ENCODE results near the gene RNF166. TPM values are rescaled to one million over a fixed set of nuclear protein-coding genes. Genes with fewer than 3 reads are reported as not detected.

RNF166 gene
- total and polyA plus RNA-seq, 2 of the 13 experiments (the other 11 are each of a cell fraction or from before 2014, with no cell fraction given): 21.4 to 23.0 TPM

DNA sequence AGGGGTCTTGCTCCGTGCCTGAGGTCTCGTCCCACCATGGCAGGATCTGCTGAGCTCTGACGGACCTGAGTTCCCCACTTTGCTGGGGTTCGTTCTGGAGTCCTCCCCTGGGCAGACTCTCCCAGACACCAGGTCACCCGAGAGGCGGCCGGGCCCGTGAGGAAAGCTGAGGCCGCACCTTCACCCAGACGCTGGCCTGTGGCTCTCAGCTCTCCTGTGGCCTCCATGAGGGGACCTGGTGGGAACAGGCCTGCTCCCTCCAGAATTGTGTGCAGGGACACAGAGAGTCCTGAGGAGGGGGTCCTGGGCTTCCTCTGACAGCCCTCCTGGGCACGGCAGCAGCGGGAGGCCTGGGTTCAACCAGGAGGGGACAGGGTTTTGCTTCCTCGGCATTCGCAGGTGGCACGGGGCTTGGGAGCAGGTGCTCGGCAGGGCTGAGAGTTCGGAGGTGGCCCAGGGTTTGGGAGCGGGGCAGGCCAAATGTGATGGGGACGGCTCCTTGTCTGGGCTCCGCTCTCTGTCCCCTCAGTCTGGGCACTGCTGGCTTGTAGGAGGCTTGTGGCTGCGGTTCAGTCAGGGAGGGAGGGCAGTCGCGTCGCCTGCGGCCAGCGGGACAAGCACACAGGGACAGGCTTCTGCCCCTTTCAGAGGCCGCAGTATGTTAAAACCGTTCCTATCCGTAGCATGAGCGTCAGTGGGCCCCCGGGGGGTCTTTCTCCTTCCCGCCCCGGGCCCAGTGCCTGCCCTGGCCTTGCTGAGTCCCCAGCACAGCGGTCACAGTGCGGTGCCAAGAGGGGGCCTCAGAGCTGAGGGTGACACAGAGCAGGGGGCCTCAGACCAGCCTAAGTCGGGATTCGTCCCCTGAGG lies 11.8 kb downstream of the RNF166 start:
- in situ Hi-C loops (cut with HindIII; ENCODE audit: extremely low pct_ligation_motif_present, low pct_unique_long_range_greater_than_20kb): no loop called here
- FAIRE-seq: no peak
- TF ChIP-seq, protein P1, sequence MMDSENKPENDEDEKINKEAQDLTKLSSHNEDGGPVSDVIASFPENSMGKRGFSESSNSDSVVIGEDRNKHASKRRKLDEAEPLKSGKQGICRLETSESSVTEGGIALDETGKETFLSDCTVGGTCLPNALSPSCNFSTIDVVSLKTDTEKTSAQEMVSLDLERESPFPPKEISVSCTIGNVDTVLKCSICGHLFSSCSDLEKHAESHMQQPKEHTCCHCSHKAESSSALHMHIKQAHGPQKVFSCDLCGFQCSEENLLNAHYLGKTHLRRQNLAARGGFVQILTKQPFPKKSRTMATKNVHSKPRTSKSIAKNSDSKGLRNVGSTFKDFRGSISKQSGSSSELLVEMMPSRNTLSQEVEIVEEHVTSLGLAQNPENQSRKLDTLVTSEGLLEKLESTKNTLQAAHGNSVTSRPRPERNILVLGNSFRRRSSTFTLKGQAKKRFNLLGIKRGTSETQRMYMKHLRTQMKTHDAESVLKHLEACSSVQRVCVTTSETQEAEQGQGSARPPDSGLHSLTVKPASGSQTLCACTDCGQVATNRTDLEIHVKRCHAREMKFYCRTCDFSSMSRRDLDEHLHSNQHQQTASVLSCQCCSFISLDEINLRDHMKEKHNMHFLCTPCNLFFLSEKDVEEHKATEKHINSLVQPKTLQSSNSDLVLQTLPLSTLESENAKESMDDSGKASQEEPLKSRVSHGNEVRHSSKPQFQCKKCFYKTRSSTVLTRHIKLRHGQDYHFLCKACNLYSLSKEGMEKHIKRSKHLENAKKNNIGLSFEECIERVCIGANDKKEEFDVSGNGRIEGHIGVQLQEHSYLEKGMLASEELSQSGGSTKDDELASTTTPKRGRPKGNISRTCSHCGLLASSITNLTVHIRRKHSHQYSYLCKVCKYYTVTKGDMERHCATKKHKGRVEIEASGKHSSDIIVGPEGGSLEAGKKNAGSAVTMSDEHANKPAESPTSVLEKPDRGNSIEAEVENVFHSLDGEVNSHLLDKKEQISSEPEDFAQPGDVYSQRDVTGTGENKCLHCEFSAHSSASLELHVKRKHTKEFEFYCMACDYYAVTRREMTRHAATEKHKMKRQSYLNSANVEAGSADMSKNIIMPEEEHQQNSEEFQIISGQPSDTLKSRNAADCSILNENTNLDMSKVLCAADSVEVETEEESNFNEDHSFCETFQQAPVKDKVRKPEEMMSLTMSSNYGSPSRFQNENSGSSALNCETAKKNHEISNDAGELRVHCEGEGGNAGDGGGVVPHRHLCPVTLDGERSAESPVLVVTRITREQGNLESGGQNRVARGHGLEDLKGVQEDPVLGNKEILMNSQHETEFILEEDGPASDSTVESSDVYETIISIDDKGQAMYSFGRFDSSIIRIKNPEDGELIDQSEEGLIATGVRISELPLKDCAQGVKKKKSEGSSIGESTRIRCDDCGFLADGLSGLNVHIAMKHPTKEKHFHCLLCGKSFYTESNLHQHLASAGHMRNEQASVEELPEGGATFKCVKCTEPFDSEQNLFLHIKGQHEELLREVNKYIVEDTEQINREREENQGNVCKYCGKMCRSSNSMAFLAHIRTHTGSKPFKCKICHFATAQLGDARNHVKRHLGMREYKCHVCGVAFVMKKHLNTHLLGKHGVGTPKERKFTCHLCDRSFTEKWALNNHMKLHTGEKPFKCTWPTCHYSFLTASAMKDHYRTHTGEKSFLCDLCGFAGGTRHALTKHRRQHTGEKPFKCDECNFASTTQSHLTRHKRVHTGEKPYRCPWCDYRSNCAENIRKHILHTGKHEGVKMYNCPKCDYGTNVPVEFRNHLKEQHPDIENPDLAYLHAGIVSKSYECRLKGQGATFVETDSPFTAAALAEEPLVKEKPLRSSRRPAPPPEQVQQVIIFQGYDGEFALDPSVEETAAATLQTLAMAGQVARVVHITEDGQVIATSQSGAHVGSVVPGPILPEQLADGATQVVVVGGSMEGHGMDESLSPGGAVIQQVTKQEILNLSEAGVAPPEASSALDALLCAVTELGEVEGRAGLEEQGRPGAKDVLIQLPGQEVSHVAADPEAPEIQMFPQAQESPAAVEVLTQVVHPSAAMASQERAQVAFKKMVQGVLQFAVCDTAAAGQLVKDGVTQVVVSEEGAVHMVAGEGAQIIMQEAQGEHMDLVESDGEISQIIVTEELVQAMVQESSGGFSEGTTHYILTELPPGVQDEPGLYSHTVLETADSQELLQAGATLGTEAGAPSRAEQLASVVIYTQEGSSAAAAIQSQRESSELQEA (CRISPR knock-in tag; IDR thresholded peaks at IDR 0.05; ENCODE audit: not compliant biosample characterization): peak; percentile 73
- TF ChIP-seq ELF4 (CRISPR knock-in tag; IDR thresholded peaks at IDR 0.05; ENCODE audit: borderline replicate concordance) (no peak), TMF1 (CRISPR knock-in tag; IDR thresholded peaks at IDR 0.05; ENCODE audit: low read depth) (0 out of 2 replicates have a peak, but pooled peaks have one; percentile 38), ZNF768 (CRISPR knock-in tag; IDR thresholded peaks at IDR 0.05) (peak; percentile 15; the same call in 1 of the 2 replicates), AGO1 (IDR thresholded peaks at IDR 0.05; ENCODE audit: low read depth, low read length, poor library complexity, severe bottlenecking) (peak; percentile 15), EP300 (IDR thresholded peaks at IDR 0.05; ENCODE audit: low read depth in 2 of 2, low read length in 2 of 2) (no peak), EP300 (CRISPR knock-in tag; IDR thresholded peaks at IDR 0.05; ENCODE audit: borderline replicate concordance) (no peak), MYC (CRISPR knock-in tag; IDR thresholded peaks at IDR 0.05; ENCODE audit: borderline replicate concordance) (0 out of 2 replicates have a peak, but pooled peaks have one; percentile 3)
- TF ChIP-seq, protein P2, sequence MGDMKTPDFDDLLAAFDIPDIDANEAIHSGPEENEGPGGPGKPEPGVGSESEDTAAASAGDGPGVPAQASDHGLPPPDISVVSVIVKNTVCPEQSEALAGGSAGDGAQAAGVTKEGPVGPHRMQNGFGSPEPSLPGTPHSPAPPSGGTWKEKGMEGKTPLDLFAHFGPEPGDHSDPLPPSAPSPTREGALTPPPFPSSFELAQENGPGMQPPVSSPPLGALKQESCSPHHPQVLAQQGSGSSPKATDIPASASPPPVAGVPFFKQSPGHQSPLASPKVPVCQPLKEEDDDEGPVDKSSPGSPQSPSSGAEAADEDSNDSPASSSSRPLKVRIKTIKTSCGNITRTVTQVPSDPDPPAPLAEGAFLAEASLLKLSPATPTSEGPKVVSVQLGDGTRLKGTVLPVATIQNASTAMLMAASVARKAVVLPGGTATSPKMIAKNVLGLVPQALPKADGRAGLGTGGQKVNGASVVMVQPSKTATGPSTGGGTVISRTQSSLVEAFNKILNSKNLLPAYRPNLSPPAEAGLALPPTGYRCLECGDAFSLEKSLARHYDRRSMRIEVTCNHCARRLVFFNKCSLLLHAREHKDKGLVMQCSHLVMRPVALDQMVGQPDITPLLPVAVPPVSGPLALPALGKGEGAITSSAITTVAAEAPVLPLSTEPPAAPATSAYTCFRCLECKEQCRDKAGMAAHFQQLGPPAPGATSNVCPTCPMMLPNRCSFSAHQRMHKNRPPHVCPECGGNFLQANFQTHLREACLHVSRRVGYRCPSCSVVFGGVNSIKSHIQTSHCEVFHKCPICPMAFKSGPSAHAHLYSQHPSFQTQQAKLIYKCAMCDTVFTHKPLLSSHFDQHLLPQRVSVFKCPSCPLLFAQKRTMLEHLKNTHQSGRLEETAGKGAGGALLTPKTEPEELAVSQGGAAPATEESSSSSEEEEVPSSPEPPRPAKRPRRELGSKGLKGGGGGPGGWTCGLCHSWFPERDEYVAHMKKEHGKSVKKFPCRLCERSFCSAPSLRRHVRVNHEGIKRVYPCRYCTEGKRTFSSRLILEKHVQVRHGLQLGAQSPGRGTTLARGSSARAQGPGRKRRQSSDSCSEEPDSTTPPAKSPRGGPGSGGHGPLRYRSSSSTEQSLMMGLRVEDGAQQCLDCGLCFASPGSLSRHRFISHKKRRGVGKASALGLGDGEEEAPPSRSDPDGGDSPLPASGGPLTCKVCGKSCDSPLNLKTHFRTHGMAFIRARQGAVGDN (CRISPR knock-in tag; IDR thresholded peaks at IDR 0.05): 0 out of 2 replicates have a peak, but pooled peaks have one; percentile 10
- POLR2A ChIA-PET: no interaction called here
- no TSS peak for BruUV-seq (replicated peaks)
- Histone ChIP-seq H3K9me3 (ENCODE audit: low read length) (no peaks in the 10 kb centered on the region), H3K4me2 (ENCODE audit: low read depth, low read length) (no peak overlapping the region), H3K4me3 (replicated peaks in 1 of 3; ENCODE audit: insufficient read depth in 1 of 3, low read depth in 2 of 3, low read length in 3 of 3) (no peak overlapping the region), H3K27ac (ENCODE audit: extremely low read length, insufficient read depth, low read length) (no peak overlapping the region), H3K9ac (ENCODE audit: insufficient read depth, low read depth, low read length) (no peak overlapping the region), H3K4me1 (ENCODE audit: insufficient read depth, low read length) (peaks cover 11% of the 10 kb centered on the region), H3K36me3 (replicated peaks in 1 of 2; ENCODE audit: control insufficient read depth in 1 of 2, insufficient read depth in 2 of 2, low read length in 2 of 2) (peaks cover 8 to 12% of the 10 kb centered on the region in 2 experiments; a peak in 4 of 5 replicates), H2AFZ (ENCODE audit: low read length) (no peak overlapping the region), H3K27me3 (ENCODE audit: control insufficient read depth in 1 of 2, insufficient read depth in 2 of 2, low read length in 2 of 2) (peaks cover 36 to 50% of the 10 kb centered on the region in 2 experiments), H4K20me1 (ENCODE audit: insufficient read depth, low read length) (no peaks in the 10 kb centered on the region), H3K79me2 (ENCODE audit: insufficient read depth, low read length) (no peaks in the 10 kb centered on the region)
- CTCF ChIA-PET (ENCODE audit: low intra/inter-chr PET ratio, low total read pairs): no interaction called here
- no peak for DNase-seq (ENCODE audit: low spot score)
- intact Hi-C loops (cut with micrococcal nuclease; ENCODE audit: unreplicated experiment): no loop called here
- 53% methylated on average over 19 of the region's 37 CpGs for WGBS (ENCODE audit: low lambda C conversion rate)
- ATAC-seq: peak; percentile 9
